ENCODE results near the gene NINL. TPM values are rescaled to one million over a fixed set of nuclear protein-coding genes. Genes with fewer than 3 reads are reported as not detected.

NINL gene
- total and polyA plus RNA-seq, 5 donors, result 3.4 to 7.6 (median 6.1) TPM

DNA sequence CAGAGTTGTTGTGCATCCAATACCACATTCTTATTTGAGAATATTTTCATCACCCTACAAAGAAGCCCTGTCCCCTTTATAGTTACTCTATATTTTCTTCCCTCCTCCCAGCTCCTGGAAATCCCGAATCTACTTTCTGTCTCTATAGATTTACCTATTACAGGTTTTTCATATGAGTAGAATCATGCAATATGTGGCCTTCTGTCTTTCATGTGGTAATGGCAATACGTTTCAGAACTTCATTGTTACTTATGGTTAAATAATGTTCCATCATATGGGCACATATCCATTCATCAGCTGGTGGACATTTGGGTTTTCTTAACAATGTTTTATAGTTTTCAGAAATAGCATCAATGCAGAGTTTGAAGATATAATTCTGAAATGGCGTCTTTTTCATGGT, 160.8 kb downstream of the NINL start:
- 93% methylated on average over 3 of the region's 3 CpGs for WGBS
- Histone ChIP-seq H3K4me1 (ENCODE audit: control insufficient read depth, insufficient read depth, low read length) (no peaks in the 10 kb centered on the region), H3K27me3 (ENCODE audit: control insufficient read depth, insufficient read depth) (no peaks in the 10 kb centered on the region), H3K27ac (ENCODE audit: low read length) (no peak overlapping the region), H3K9me3 (ENCODE audit: control insufficient read depth, low read length) (no peaks in the 10 kb centered on the region), H3K4me3 (ENCODE audit: low read length) (no peak overlapping the region)
- intact Hi-C loops (cut with DNase I), result no loop called here
- ATAC-seq (no peak), DNase-seq (no peak)

DNA sequence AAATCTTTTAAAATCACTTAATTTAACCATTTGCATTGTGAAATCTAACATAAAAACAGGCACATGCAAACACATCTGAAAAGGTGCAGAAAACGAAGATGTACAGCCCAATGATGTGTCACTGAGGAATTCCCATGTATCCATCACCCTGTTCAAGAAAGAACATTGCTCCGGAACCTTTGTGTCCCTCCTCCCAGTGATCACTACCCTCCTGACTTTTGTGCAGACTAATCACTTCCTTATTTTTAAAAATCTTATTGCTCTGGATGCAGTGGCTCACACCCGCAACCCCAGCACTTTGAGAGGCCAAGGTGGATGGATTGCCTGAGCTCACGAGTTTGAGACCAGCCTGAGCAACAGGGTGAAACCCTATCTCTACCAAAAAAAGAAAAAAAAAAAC, 163.3 kb downstream of the NINL start:
- Histone ChIP-seq H3K9me3 (ENCODE audit: control insufficient read depth, low read length) (no peaks in the 10 kb centered on the region), H3K4me3 (ENCODE audit: low read length) (no peak overlapping the region), H3K27me3 (ENCODE audit: control insufficient read depth, insufficient read depth) (no peaks in the 10 kb centered on the region), H3K4me1 (ENCODE audit: control insufficient read depth, insufficient read depth, low read length) (no peaks in the 10 kb centered on the region), H3K27ac (ENCODE audit: low read length) (no peak overlapping the region)
- DNase-seq, result no peak
- 83% methylated on average over 4 of the region's 4 CpGs for WGBS
- no peak for ATAC-seq
- intact Hi-C loops (cut with DNase I), result no loop called here

DNA sequence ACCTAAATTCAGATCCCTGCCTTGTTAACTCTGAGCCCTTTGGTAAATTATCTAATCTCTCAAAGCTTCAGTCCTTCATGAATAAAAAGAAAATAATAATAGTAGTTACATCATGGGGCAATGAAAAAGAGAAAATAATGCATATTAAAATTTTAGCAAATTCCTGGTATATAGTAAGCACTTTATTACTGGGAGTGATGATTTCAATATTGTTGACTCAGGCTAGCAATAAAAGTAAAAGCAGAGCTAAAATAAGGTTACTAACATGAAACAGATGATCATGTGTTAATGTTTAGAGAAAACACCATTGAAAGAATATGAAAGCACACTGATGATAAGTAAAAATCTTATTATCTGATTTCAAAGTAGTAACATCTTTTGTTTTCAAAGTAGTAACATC, 164.2 kb downstream of the NINL start:
- H3K27ac ChIP-seq (ENCODE audit: low read length), result no peak overlapping the region
- H3K27me3 ChIP-seq (ENCODE audit: control insufficient read depth, insufficient read depth), result no peaks in the 10 kb centered on the region
- no peak for ATAC-seq
- no peaks in the 10 kb centered on the region for H3K4me1 ChIP-seq (ENCODE audit: control insufficient read depth, insufficient read depth, low read length)
- no peaks in the 10 kb centered on the region for H3K9me3 ChIP-seq (ENCODE audit: control insufficient read depth, low read length)
- intact Hi-C loops (cut with DNase I), result no loop called here
- no peak for DNase-seq
- no peak overlapping the region for H3K4me3 ChIP-seq (ENCODE audit: low read length)

DNA sequence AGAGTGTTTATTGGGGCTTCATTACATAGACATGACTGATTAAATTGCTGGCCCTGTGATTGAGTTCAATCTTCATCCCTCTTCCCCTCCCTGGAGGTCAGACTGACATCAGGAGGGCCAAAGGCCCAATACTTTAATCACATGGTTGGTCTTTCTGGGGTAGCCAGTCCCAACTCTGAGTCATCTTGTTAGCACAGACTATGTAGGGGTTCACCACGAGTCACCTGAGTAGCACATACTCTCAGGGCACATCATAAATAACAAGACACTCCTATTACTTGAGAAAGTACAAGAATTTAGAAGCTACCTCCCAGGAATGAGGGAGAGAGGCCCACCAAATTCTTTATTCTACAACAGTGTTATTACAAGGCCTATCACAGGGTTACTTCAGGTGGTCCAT, 166.6 kb downstream of the NINL start:
- ATAC-seq (no peak), DNase-seq (no peak)
- Histone ChIP-seq H3K4me1 (ENCODE audit: control insufficient read depth, insufficient read depth, low read length) (no peaks in the 10 kb centered on the region), H3K4me3 (ENCODE audit: low read length) (no peak overlapping the region), H3K27me3 (ENCODE audit: control insufficient read depth, insufficient read depth) (no peaks in the 10 kb centered on the region), H3K27ac (ENCODE audit: low read length) (no peak overlapping the region), H3K9me3 (ENCODE audit: control insufficient read depth, low read length) (no peaks in the 10 kb centered on the region)
- WGBS, result 95% methylated on average over 1 of the region's 1 CpG
- intact Hi-C loops (cut with DNase I), result no loop called here

DNA sequence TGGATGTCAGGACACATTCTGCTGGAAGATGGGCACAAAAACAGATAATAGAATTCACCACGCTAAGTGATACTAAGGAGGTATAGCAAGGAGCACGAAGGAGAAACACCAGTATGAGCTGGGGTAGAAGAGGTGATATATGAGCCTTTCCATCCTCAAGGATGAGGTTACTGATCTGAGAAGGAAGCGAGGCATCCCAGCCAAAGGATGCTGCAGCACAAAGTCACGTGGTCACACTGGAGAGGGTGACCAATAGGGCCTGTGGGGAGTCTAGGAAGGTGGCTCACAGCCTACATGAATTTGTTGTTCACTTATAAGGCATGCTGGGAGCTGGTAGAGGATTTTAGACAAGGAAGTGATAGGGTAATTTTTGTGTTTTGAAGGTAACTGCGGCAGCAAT, 176.4 kb downstream of the NINL start:
- intact Hi-C loops (cut with DNase I), result loop anchor here in 3 of 4 donors (5.0 to 10.0 kb wide), 3 partner anchors 224 to 417 kb away; partner anchors contain the start of gene APMAP (in 2 of the 3)
- Histone ChIP-seq H3K4me3 (ENCODE audit: low read length) (no peak overlapping the region), H3K27ac (ENCODE audit: low read length) (no peak overlapping the region), H3K9me3 (ENCODE audit: control insufficient read depth, low read length) (no peaks in the 10 kb centered on the region), H3K4me1 (ENCODE audit: control insufficient read depth, insufficient read depth, low read length) (no peaks in the 10 kb centered on the region), H3K27me3 (ENCODE audit: control insufficient read depth, insufficient read depth) (no peaks in the 10 kb centered on the region)
- no peak for DNase-seq
- no peak for ATAC-seq
- WGBS, result 90% methylated on average over 5 of the region's 5 CpGs

DNA sequence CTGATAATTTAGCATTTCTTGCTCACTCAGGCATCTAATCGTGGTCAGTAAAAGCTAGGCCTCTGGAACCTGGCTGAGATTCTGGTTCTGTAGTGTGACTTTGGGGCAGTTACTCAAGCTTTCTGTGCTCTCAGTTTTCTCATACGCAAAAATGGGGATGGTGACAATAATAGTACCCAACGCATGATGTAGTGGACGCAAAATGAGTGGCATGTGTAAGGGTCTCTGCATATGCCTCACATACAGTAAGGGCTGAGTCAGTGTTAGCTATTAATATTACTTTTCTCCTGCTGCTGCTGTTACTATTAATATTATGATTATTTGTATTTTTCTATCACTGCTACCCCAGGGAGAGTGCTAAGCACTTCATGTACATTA, 177.2 kb downstream of the NINL start:
- no peak for DNase-seq
- intact Hi-C loops (cut with DNase I), result loop anchor here in 3 of 4 donors (5.0 to 10.0 kb wide), 3 partner anchors 223 to 416 kb away; partner anchors contain the start of gene APMAP (in 2 of the 3)
- Histone ChIP-seq H3K27ac (ENCODE audit: low read length) (no peak overlapping the region), H3K4me3 (ENCODE audit: low read length) (peak overlapping the region; percentile 91), H3K9me3 (ENCODE audit: control insufficient read depth, low read length) (no peaks in the 10 kb centered on the region), H3K27me3 (ENCODE audit: control insufficient read depth, insufficient read depth) (no peaks in the 10 kb centered on the region), H3K4me1 (ENCODE audit: control insufficient read depth, insufficient read depth, low read length) (no peaks in the 10 kb centered on the region)
- WGBS, result 4% methylated on average over 4 of the region's 4 CpGs
- no peak for ATAC-seq

DNA sequence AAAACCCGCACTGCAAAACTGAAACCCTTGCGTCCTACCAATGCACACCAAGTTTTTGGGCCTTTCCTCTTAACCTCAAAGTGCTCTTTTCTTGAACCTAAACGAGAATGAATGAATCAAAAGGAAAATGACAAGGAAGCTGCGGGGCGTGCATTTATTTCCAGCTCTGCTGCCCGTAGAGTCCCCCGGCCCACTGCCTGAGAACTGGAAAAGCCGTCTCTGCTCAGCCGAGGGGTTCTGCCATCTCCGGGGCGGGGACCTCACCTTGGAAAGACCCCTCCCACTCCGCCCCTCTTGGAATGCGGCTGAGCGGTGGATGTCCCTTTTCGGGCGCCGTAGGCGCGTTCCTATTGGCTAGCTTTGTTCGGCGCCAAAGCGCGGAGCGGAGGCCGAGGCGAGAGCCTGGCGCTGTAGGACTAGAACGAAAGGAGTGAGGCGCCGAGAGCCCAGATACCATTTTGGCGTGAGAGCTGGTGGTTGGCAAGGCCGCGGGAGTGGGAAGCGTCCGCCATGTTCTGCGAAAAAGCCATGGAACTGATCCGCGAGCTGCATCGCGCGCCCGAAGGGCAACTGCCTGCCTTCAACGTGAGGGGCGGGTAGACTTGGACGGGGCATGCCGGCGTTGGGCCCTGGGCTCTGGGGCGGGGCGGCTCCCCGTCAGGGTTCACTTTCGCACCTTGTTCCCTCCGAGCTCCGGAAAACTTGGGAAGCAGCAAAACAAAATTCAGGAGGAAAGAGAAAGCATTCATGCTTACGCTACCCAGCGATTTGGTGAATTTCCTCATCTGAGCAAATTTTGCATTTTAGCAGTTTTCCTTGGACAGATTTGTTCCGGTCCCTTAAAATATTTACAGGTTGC, 177.8 kb downstream of the NINL start, which contains the start of gene GINS1:
GINS1 (plus strand) TSS at position 363 of the 859 bp plus-strand sequence; CDS start at position 511, 148 bp downstream.
- Histone ChIP-seq H3K9me3 (ENCODE audit: control insufficient read depth, low read length) (no peaks in the 10 kb centered on the region), H3K4me1 (ENCODE audit: control insufficient read depth, insufficient read depth, low read length) (no peaks in the 10 kb centered on the region), H3K4me3 (ENCODE audit: low read length) (peak within 1 kb of the TSS; percentile 91), H3K27me3 (ENCODE audit: control insufficient read depth, insufficient read depth) (no peaks in the 10 kb centered on the region), H3K27ac (ENCODE audit: low read length) (no peak within 1 kb of the TSS)
- intact Hi-C loops (cut with DNase I), result loop anchor here in 3 of 4 donors (5.0 to 10.0 kb wide), 3 partner anchors 223 to 415 kb away; partner anchors contain the start of gene APMAP (in 2 of the 3)
- 1% methylated on average over 56 of the region's 56 CpGs for WGBS
- peak; percentile 85 to 92 (median 92) for DNase-seq
- peak; percentile 97 for ATAC-seq

Other genes with a start within 250 kb of the NINL start
- 10 to 100 TPM; 22.6 to 28.3 (median 26.0) TPM for gene ABHD12, start 194.7 kb downstream of the NINL start, total RNA-seq
- gene ABHD12, start 194.7 kb downstream of the NINL start, polyA plus RNA-seq, result 25.3 TPM
- gene GINS1, start 177.9 kb downstream of the NINL start, total RNA-seq, result under 1 TPM; 0.45 to 0.85 (median 0.63) TPM
- 0.54 TPM for gene GINS1, start 177.9 kb downstream of the NINL start, polyA plus RNA-seq
- gene NANP, start 38.5 kb upstream of the NINL start, total RNA-seq, result 1 to 10 TPM; 3.5 to 5.1 (median 4.2) TPM
- 1.8 TPM for gene NANP, start 38.5 kb upstream of the NINL start, polyA plus RNA-seq
- gene ZNF337, start 111.3 kb upstream of the NINL start, total RNA-seq, result 10 to 100 TPM in 2 of 4 donors, 1 to 10 TPM in 2; 9.1 to 11.2 (median 9.8) TPM
- 6.3 TPM for gene ZNF337, start 111.3 kb upstream of the NINL start, polyA plus RNA-seq

All from right cardiac atrium (tissue), 5 donors.